SIG-M5 (cell line): ENCODE measurements around the gene LENG9.
"Not testable (repeated sequence)": the region's sequence is repeated elsewhere in the genome, so short reads cannot be mapped to it uniquely, and the experiment has no call there.

Experiments used
- DNase-seq: peaks from one replicate; lab custom pipeline; 2025; lab: John Stamatoyannopoulos, UW

LENG9 gene

GRCh38 chr19:54459282-54460229 is 4.0 kb downstream of the LENG9 start:
- no peak for DNase-seq

- DNase-seq = no peak
These were observed 4.8 kb downstream of the LENG9 start for GRCh38 chr19:54458648-54459281.

DNA sequence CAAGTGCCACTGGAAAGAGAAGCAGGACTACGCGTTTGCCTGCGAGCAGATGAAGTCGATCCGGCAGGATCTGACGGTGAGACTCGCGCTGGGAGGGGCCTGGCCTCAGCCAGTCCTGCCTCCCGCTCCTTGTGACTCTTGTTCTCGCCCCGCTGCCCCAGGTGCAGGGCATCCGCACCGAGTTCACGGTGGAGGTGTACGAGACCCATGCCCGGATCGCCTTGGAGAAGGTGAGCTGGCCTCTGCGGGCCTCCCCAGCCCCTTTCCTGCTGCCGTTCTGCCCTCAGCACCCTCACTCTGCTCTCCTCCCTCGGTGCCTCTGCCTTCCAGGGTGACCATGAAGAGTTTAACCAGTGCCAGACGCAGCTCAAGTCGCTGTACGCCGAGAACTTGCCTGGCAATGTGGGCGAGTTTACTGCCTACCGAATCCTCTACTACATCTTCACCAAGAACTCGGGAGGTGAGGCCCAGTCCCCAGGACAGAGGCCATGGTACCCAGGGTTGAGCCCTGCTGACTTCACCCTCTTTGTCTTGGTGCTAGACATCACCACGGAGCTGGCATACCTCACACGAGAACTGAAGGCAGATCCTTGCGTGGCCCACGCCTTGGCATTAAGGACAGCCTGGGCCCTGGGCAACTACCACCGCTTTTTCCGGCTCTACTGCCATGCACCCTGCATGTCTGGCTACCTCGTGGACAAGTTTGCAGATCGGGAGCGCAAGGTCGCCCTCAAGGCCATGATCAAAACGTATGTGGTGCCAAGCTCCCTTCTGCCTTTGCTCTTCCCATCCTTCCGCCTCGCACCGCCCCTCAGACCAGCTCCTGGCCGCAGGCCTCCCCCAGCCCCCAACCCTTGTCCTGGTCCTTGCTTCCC is 5.6 kb downstream of the LENG9 start:
- no peak for DNase-seq

GRCh38 chr19:54456423-54457373 is 6.9 kb downstream of the LENG9 start:
- no peak for DNase-seq

- no peak for DNase-seq
These were observed 7.7 kb downstream of the LENG9 start for GRCh38 chr19:54455786-54456422.

- no peak for DNase-seq
These were observed 8.6 kb downstream of the LENG9 start for GRCh38 chr19:54454781-54455675.

DNA sequence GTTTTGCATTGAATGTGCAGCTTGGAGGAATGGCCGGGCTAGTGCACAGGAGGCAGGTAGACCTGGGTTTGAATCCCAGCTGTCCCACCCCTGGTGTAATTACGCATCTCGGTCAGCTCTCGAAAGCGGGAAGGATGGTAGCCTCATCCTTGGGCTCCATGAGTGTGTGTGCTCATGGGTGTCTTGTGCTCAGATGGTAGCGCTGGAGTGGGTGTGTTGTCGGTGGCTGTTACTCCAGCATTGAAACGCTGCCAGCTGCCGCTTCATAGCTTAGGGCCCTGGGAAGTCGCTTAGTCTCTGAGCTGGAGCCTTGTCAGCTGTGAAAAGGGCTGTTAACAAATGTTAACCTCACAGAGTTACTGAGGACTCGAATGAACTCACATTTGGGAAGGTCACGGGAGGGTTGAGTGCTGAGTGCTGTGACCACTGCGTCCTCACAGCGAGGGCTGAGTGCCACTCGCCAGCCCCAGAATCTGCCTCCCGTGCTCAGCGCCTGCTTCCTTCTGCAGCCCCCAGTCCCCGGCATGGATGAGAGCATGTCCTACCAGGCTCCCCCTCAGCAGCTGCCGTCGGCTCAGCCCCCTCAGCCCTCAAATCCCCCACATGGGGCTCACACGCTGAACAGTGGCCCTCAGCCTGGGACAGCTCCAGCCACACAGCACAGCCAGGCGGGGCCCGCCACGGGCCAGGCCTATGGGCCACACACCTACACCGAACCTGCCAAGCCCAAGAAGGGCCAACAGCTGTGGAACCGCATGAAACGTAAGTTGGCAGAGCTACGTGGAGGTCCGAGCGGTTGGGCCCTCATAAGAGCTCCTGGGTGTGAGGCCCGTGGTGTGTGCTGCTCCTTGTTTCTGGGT is 9.4 kb downstream of the LENG9 start:
- DNase-seq = no peak

DNA sequence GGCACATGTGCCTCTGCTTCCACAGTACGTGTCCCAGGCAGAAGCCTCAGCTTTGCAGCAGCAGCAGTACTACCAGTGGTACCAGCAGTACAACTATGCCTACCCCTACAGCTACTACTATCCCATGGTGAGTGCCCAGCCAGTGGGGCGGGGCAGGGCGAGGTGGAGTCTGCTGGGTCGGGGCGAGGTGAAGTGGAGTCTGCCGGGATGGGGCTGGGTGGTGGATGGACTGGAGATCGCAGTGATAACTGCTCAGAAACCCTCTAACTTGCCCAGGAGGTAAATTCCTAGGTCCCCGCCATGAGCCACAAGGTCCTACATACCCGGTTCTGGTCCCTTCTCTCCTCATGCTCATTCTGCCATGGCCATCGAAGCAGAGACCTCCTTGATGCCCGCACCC is 11.0 kb downstream of the LENG9 start:
- DNase-seq = no peak

DNA sequence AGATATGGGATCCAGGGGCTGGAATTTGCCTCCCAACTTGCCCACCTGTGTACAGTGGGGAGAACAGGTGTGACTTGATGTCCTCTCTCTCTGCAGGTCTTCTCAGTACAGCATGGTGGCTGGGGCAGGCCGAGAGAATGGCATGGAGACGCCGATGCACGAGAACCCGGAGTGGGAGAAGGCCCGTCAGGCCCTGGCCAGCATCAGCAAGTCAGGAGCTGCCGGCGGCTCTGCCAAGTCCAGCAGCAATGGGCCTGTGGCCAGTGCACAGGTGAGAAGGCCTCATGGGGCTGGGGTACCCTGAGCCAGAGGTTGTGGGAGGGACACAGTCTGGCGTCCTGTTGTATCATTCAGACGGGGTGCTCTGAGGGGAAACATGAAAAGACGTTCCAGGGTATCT is 11.6 kb downstream of the LENG9 start:
- DNase-seq = no peak

- DNase-seq = no peak
These were observed 12.2 kb downstream of the LENG9 start for GRCh38 chr19:54451331-54451871.

DNA sequence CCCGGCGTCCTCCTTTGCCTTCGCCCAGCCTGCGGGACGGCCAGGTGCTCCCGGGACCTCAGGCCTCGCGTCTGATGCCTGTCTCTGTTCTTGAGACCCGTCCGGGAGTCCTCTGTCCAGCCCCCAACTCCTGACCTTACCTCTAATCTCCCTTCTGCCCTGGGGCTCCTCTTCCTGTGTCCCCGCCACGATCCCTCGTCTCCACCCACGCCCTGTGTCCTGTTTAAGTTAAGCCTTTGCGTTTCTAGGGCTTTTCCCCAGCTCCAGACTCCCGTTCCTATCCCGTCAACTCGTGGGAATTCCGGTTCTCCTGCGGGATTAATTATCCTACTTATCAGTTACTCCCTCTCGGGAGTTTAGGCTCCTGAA is 13.9 kb downstream of the LENG9 start:
- no peak for DNase-seq

DNA sequence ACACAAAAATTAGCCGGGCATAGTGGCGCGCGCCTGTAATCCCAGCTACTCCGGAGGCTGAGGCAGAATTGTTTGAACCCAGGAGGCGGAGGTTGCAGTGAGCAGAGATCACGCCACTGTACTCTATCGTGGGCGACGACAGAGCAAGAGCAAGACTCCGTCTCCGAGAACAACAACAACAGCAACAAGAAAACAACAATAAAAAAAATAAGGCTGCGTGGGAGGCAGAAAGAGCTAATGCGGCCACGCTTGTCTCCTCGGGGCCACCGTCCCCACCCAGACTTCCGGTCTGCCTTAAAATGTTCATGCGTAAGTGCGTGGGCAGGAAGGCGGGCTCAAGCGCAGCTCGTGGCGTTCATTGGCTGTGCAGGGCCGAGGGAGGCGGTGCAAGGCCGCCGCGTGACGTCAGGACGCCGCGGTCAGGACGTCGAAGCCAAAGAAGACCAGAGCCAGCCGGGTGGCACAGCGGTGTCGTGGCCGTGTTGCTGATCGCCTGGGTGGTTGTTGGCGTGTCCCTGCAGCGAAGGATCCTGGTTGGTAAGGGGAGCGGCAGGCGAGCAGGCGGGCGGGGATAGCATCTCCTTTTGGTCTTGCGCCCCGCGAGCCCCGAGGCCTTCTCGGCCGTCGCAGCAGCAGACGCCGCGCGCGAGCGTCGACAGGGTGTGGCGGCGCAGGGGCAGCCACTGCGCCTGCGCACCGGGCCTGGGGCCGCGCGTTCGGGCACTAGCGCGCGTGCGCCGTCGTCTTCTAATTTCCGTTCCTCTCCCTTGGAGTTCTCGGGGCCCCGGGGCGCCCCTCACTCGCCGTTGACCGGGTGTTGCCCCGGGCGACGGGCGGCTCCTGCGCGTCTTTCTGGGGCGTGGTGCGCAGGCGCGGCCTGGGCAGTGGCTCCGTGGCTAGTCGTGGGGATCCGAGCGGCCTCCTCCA is 14.5 kb downstream of the LENG9 start, which contains the start of gene LENG8:
LENG8 (plus strand) TSS at position 426 of the 927 bp plus-strand sequence. CDS start 2,146 bp downstream, outside the sequence.
- peak; percentile 69 for DNase-seq

DNA sequence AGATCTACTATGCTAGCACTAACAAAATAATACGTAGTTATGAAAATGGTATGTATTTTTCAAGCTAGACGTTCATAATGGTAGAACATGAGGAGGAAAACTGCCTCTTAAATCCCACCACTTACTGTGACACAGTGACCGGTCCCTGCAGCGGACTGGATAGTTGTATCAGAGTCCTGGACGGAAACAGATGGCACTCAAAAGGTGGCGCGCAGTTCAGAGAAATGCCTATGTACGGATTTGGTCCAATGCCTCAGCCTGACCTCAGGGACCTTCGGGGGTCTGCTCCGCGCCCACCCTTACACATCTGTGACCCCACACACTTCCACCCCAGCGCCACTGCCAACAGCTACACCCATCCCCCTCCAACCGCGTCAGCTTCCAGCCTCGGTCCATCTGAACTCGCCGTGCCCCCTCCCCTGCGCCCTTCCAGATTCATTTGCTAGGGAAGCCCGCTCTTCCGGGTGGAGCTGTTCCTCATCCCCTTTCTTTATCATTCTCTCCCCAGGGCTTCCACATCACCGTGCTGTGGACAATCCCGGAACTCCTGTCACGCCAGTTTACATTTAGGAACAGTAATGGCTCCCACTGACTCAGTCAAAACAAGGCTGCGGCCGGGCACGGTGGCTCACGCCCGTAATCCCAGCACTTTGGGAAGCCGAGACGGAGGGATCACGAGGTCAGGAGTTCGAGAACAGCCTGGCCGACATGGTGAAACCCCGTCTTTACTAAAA is 15.4 kb downstream of the LENG9 start:
- no peak for DNase-seq

DNA sequence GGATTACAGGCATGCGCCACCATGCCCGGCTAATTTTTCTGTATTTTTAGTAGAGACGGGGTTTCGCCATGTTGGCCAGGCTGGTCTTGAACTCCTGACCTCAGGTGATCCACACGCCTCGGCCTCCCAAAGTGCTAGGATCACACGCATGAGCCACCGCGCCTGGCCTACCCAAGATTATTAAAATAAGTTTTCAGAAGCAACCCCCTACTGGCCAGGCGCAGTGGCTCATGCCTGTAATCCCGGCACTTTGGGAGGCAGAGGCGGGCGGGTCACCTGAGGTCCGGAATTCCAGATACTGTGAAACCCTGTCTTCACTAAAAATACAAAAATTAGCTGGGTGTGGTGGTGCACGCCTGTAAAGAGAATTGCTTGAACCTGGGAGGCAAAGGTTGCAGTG is 17.2 kb downstream of the LENG9 start:
- not testable (repeated sequence) for DNase-seq

DNA sequence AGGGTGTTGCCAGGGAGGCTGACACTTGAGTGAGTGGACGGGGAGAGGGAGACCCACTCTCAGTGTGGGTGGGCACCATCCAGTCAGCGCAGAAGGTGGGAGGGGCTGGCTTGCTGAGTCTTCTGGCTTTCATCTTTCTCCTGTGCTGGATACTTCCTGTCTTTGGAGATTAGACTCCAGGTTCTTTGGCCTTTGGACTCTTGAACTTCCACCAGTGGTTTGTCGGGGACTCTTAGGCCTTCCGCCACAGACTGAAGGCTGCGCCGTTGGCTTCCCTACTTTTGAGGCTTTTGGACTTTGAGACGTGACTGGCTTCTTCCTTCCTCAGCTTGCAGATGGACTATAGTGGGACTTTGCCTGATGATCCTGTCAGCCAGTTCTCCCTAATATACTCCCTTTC is 18.8 kb downstream of the LENG9 start:
- no peak for DNase-seq

DNA sequence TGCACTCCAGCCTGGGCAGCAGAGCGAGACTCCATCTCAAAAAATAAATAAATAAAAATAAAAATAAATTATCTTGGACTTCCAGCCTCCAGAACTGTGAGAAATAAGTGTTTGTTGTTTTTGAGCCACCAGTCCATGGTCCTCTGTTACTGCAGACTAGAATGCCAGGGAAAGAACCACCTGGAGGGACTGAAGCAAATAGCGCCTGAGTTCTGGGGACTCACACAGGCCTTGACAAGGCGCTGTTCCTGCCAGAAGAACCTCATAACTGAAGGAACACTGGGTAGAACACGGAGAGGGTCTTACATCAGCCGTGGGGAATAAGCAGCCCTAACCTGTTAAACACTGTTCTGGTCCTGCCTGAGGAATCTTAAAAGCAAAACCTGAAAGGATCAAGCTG is 22.9 kb downstream of the LENG9 start:
- no peak for DNase-seq
